Tibial artery (tissue), 4 donors: ENCODE results near the gene NXPH1.

Source experiments
- DNase-seq, 2 donors: peaks; one replicate each; pipeline ENCODE4 v3.0.0-alpha.2; 2019
- H3K27ac ChIP-seq, 2 donors: fragments of 200-600 bp; sonication (generic) in 1 of 2; 1 replicate in 1 of 2; 2 replicates in 1 of 2; pipeline ENCODE4 v1.5.1; 2018 to 2019; ENCODE audit warnings: mild to moderate bottlenecking in 1 of 2
- H3K27me3 ChIP-seq, 2 donors: fragments of 200-600 bp; sonication (generic) in 1 of 2; one replicate each; pipeline versions ENCODE4 v1.5.1 to v1.6.0; 2016 to 2019
- H3K36me3 ChIP-seq, 3 donors: fragments of 200-600 bp; sonication (generic) in 2 of 3; one replicate each; pipeline ENCODE4 v1.5.1; 2016 to 2019; ENCODE audit warnings: mild to moderate bottlenecking in 2 of 3
- H3K4me1 ChIP-seq, 4 donors: fragments of 200-600 bp; sonication (generic) in 2 of 4; 1 replicate in 3 of 4; 2 replicates in 1 of 4; pipeline ENCODE4 v1.5.1; 2016 to 2019
- H3K4me3 ChIP-seq, 2 donors: fragments of 200-600 bp; sonication (generic) in 1 of 2; 1 replicate in 1 of 2; 2 replicates in 1 of 2; pipeline ENCODE4 v1.5.1; 2018 to 2019; ENCODE audit warnings: mild to moderate bottlenecking in 2 of 2
- H3K9me3 ChIP-seq, 3 donors: fragments of 200-600 bp; sonication (generic) in 1 of 3; one replicate each; pipeline ENCODE4 v1.5.1; 2016 to 2019
- CTCF ChIP-seq, 2 experiments: fragments of 200-600 bp in 1 of 2; fragments of 450-650 bp in 1 of 2; IDR thresholded peaks; one replicate each; pipeline ENCODE4 v1.5.1; 2017 to 2019; ENCODE audit warnings: antibody characterized with exemption in 2 of 2, mild to moderate bottlenecking in 1 of 2, moderate library complexity in 1 of 2
- intact Hi-C: fragments of 100-400 bp; cut with DNase I; formaldehyde crosslinking; loops from one replicate; pipeline ENCODE4 v1.15.0; 2023; ENCODE audit warnings: low total_unique reads

Gene NXPH1

GRCh38 chr7:8437606-8438005, 4.2 kb downstream of the NXPH1 start:
- Histone ChIP-seq H3K36me3 (no peaks in the 10 kb centered on the region), H3K4me3 (no peak overlapping the region), H3K27me3 (peaks cover 0 to 95% of the 10 kb centered on the region in 2 donors), H3K9me3 (no peaks in the 10 kb centered on the region), H3K4me1 (peaks cover 0 to 32% (median 7%) of the 10 kb centered on the region in 4 donors), H3K27ac (no peak overlapping the region)
- no peak for DNase-seq
- no peak for TF ChIP-seq CTCF (IDR thresholded peaks at IDR 0.05)
- intact Hi-C loops: no loop called here

- H3K27me3 ChIP-seq: peaks cover 0 to 84% of the 10 kb centered on the region in 2 donors
- intact Hi-C loops: no loop called here
- DNase-seq: no peak
These were observed 7.3 kb downstream of the NXPH1 start for GRCh38 chr7:8440670-8441069.

GRCh38 chr7:8441106-8441965, 7.9 kb downstream of the NXPH1 start:
- Histone ChIP-seq H3K27ac (no peak overlapping the region), H3K9me3 (no peaks in the 10 kb centered on the region), H3K4me1 (peaks cover 0 to 16% (median 3%) of the 10 kb centered on the region in 4 donors), H3K27me3 (peaks cover 0 to 78% of the 10 kb centered on the region in 2 donors), H3K36me3 (no peaks in the 10 kb centered on the region), H3K4me3 (no peak overlapping the region)
- intact Hi-C loops: no loop called here
- DNase-seq: no peak
- TF ChIP-seq CTCF (IDR thresholded peaks at IDR 0.05): no peak

More at GRCh38 chr7:8440670-8441069, 7.3 kb downstream of the NXPH1 start:
- Histone ChIP-seq H3K27ac (no peak overlapping the region), H3K4me1 (peaks cover 0 to 16% (median 3%) of the 10 kb centered on the region in 4 donors), H3K4me3 (no peak overlapping the region), H3K9me3 (no peaks in the 10 kb centered on the region), H3K36me3 (no peaks in the 10 kb centered on the region)
- no peak for TF ChIP-seq CTCF (IDR thresholded peaks at IDR 0.05)

GRCh38 chr7:8442051-8442813, 8.8 kb downstream of the NXPH1 start:
- Histone ChIP-seq H3K9me3 (no peaks in the 10 kb centered on the region), H3K4me3 (no peak overlapping the region), H3K27me3 (peaks cover 0 to 69% of the 10 kb centered on the region in 2 donors), H3K36me3 (no peaks in the 10 kb centered on the region), H3K27ac (no peak overlapping the region), H3K4me1 (peaks cover 0 to 13% (median 3%) of the 10 kb centered on the region in 4 donors)
- intact Hi-C loops: no loop called here
- DNase-seq: no peak
- no peak for TF ChIP-seq CTCF (IDR thresholded peaks at IDR 0.05)

- intact Hi-C loops: no loop called here
- no peak overlapping the region for H3K4me3 ChIP-seq
- H3K27me3 ChIP-seq: peaks cover 0 to 63% of the 10 kb centered on the region in 2 donors
- peaks cover 0 to 12% (median 3%) of the 10 kb centered on the region in 4 donors for H3K4me1 ChIP-seq
- no peak for TF ChIP-seq CTCF (IDR thresholded peaks at IDR 0.05)
- no peaks in the 10 kb centered on the region for H3K9me3 ChIP-seq
- peak in 1 of 2 donors; percentile 25 for DNase-seq
- H3K36me3 ChIP-seq: no peaks in the 10 kb centered on the region
- no peak overlapping the region for H3K27ac ChIP-seq
These were observed 9.4 kb downstream of the NXPH1 start for GRCh38 chr7:8442814-8443304.
